ENCODE data around the gene TRPV2. TPM values are rescaled to one million over a fixed set of nuclear protein-coding genes. Genes with fewer than 3 reads are reported as not detected.

TRPV2 gene
- total and polyA plus RNA-seq, 2 experiments from 2014 or later = 1.7 to 3.2 TPM

- TF ChIP-seq JUNB (IDR thresholded peaks at IDR 0.05; ENCODE audit: unreplicated experiment) (no peak), ZNF331 (CRISPR knock-in tag; IDR thresholded peaks at IDR 0.05; ENCODE audit: low read depth) (no peak), EZH2 (IDR thresholded peaks at IDR 0.05; ENCODE audit: low read depth, unreplicated experiment) (no peak), CREB1 (CRISPR knock-in tag; IDR thresholded peaks at IDR 0.05; ENCODE audit: low read depth) (no peak), EZH2phosphoT487 (IDR thresholded peaks at IDR 0.05; ENCODE audit: unreplicated experiment) (no peak)
- peaks cover 49% of the 10 kb centered on the region for H3K4me1 Mint-ChIP-seq
- H3K36me3 ChIP-seq (ENCODE audit: insufficient read depth) = no peaks in the 10 kb centered on the region
These were observed 52.5 kb downstream of the TRPV2 start for GRCh38 chr17:16467886-16468285.

GRCh38 chr17:16468428-16468992, 53.1 kb downstream of the TRPV2 start:
- Histone ChIP-seq H4K20me1 (replicated peaks; ENCODE audit: insufficient read depth) (peaks cover 8% of the 10 kb centered on the region), H3F3A (replicated peaks; ENCODE audit: low read depth) (no peaks in the 10 kb centered on the region), H3K4me3 (no peak overlapping the region), H3K27ac (ENCODE audit: low read depth) (no peak overlapping the region), H3K36me3 (ENCODE audit: insufficient read depth) (no peaks in the 10 kb centered on the region), H2AFZ (no peak overlapping the region), H3K4me1 (ENCODE audit: insufficient read depth) (peaks cover 24% of the 10 kb centered on the region), H3K4me2 (no peak overlapping the region), H3K9me2 (ENCODE audit: insufficient read depth) (no peaks in the 10 kb centered on the region), H3K27me3 (ENCODE audit: insufficient read depth) (no peaks in the 10 kb centered on the region), H3K79me2 (replicated peaks; ENCODE audit: insufficient read depth) (peaks cover 6% of the 10 kb centered on the region; the same call in 1 of the 2 replicates)
- Mint-ChIP-seq H3K27me3 (ENCODE audit: insufficient read depth, low read depth, poor library complexity) (peaks cover 6% of the 10 kb centered on the region), H3K4me1 (peaks cover 48% of the 10 kb centered on the region), H3K4me3 (no peak overlapping the region), H3K9me3 (no peaks in the 10 kb centered on the region), H3K36me3 (ENCODE audit: low read depth) (peaks cover 2% of the 10 kb centered on the region; the same call in 1 of the 3 replicates), H3K27ac (no peak overlapping the region)
- ATAC-seq (no peak), DNase-seq (ENCODE audit: low spot score) (no peak)
- TF ChIP-seq REST (IDR thresholded peaks at IDR 0.05; ENCODE audit: unreplicated experiment) (no peak), JUNB (IDR thresholded peaks at IDR 0.05; ENCODE audit: unreplicated experiment) (no peak), STAT1 (IDR thresholded peaks at IDR 0.05; ENCODE audit: unreplicated experiment) (no peak), NANOG (IDR thresholded peaks at IDR 0.05; ENCODE audit: borderline replicate concordance) (no peak), CREB1 (CRISPR knock-in tag; IDR thresholded peaks at IDR 0.05; ENCODE audit: low read depth) (no peak), EZH2 (IDR thresholded peaks at IDR 0.05; ENCODE audit: low read depth, unreplicated experiment) (no peak), CTCF (conservative IDR thresholded peaks at IDR 0.05; ENCODE audit: low read depth in 2 of 2) (no peak), EZH2phosphoT487 (IDR thresholded peaks at IDR 0.05; ENCODE audit: unreplicated experiment) (no peak), POLR2AphosphoS5 (IDR thresholded peaks at IDR 0.05; ENCODE audit: low read depth) (no peak), ZNF114 (CRISPR knock-in tag; IDR thresholded peaks at IDR 0.05) (no peak)
- TF ChIP-seq, protein P1, sequence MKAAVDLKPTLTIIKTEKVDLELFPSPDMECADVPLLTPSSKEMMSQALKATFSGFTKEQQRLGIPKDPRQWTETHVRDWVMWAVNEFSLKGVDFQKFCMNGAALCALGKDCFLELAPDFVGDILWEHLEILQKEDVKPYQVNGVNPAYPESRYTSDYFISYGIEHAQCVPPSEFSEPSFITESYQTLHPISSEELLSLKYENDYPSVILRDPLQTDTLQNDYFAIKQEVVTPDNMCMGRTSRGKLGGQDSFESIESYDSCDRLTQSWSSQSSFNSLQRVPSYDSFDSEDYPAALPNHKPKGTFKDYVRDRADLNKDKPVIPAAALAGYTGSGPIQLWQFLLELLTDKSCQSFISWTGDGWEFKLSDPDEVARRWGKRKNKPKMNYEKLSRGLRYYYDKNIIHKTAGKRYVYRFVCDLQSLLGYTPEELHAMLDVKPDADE (IDR thresholded peaks at IDR 0.05) = no peak

More at GRCh38 chr17:16467886-16468285, 52.5 kb downstream of the TRPV2 start:
- Mint-ChIP-seq H3K4me3 (no peak overlapping the region), H3K27ac (no peak overlapping the region), H3K36me3 (ENCODE audit: low read depth) (peaks cover 2% of the 10 kb centered on the region; the same call in 1 of the 3 replicates), H3K9me3 (no peaks in the 10 kb centered on the region), H3K27me3 (ENCODE audit: insufficient read depth, low read depth, poor library complexity) (peaks cover 6% of the 10 kb centered on the region)
- peaks cover 21% of the 10 kb centered on the region for H3K4me1 ChIP-seq (ENCODE audit: insufficient read depth)
- no peaks in the 10 kb centered on the region for H3K9me2 ChIP-seq (ENCODE audit: insufficient read depth)
- no peak for DNase-seq (ENCODE audit: low spot score)
- H3K79me2 ChIP-seq (replicated peaks; ENCODE audit: insufficient read depth) = peaks cover 6% of the 10 kb centered on the region; the same call in 1 of the 2 replicates
- H4K20me1 ChIP-seq (replicated peaks; ENCODE audit: insufficient read depth) = peaks cover 8% of the 10 kb centered on the region
- no peak overlapping the region for H3K27ac ChIP-seq (ENCODE audit: low read depth)
- H3F3A ChIP-seq (replicated peaks; ENCODE audit: low read depth) = no peaks in the 10 kb centered on the region
- H3K4me3 ChIP-seq = no peak overlapping the region
- no peak overlapping the region for H3K4me2 ChIP-seq
- H3K27me3 ChIP-seq (ENCODE audit: insufficient read depth) = no peaks in the 10 kb centered on the region
- ATAC-seq = no peak
- H2AFZ ChIP-seq = no peak overlapping the region

Measured in GM23338 (cell line).